H9 (cell line): ENCODE results near the gene RAB3A. TPM values are rescaled to one million over a fixed set of nuclear protein-coding genes. Genes with fewer than 3 reads are reported as not detected.

ENCODE experiments used
- DNase-seq: peaks from one replicate; pipeline ENCODE4 v3.0.0-alpha.2; 2017
- H2AFZ ChIP-seq: one replicate; pipeline ENCODE4 v1.6.1; 2013; ENCODE audit warnings: mild to moderate bottlenecking, low read length, control low read depth, moderate library complexity
- H2AK5ac ChIP-seq: 2 replicates; pipeline ENCODE4 v1.6.1; 2013; ENCODE audit warnings: low read length, control low read depth, mixed read lengths; ENCODE audit not compliant: insufficient read length
- H2BK120ac ChIP-seq: one replicate; pipeline ENCODE4 v1.6.1; 2013; ENCODE audit warnings: low read depth, mild to moderate bottlenecking, low read length, control low read depth, inconsistent platforms; ENCODE audit not compliant: poor library complexity, severe bottlenecking
- H2BK12ac ChIP-seq: 2 replicates; pipeline ENCODE4 v1.6.1; 2013; ENCODE audit warnings: low read length, control low read depth, mixed read lengths, low read depth; ENCODE audit not compliant: insufficient read length
- H2BK15ac ChIP-seq: 2 replicates; pipeline ENCODE4 v1.6.1; 2013; ENCODE audit warnings: low read depth, low read length, control low read depth
- H2BK20ac ChIP-seq: one replicate; pipeline ENCODE4 v1.6.1; 2013; ENCODE audit warnings: low read depth, mild to moderate bottlenecking, low read length, control low read depth, inconsistent platforms; ENCODE audit not compliant: poor library complexity, severe bottlenecking
- H2BK5ac ChIP-seq: 2 replicates; pipeline ENCODE4 v1.6.1; 2013; ENCODE audit warnings: low read length, control low read depth, mixed read lengths; ENCODE audit not compliant: insufficient read length
- H3K14ac ChIP-seq: 2 replicates; pipeline ENCODE4 v1.6.1; 2013; ENCODE audit warnings: low read length, control low read depth; ENCODE audit not compliant: insufficient read depth
- H3K18ac ChIP-seq: 2 replicates; pipeline ENCODE4 v1.6.1; 2013; ENCODE audit warnings: low read depth, mild to moderate bottlenecking, mixed read lengths, low read length, control low read depth; ENCODE audit not compliant: insufficient read length
- H3K23ac ChIP-seq: 2 replicates; pipeline ENCODE4 v1.6.1; 2013; ENCODE audit warnings: low read length, control low read depth, mixed read lengths, low read depth; ENCODE audit not compliant: insufficient read length
- H3K23me2 ChIP-seq: 2 replicates; pipeline ENCODE4 v1.6.1; 2013; ENCODE audit warnings: low read depth, mild to moderate bottlenecking, mixed read lengths, low read length, control low read depth; ENCODE audit not compliant: insufficient read length, poor library complexity, severe bottlenecking
- H3K27ac ChIP-seq: 2 replicates; pipeline ENCODE4 v1.5.1; 2013; ENCODE audit warnings: low read length, control low read depth, mixed read lengths, low read depth; ENCODE audit not compliant: insufficient read length
- H3K27me3 ChIP-seq: 2 replicates; pipeline ENCODE4 v1.6.1; 2013; ENCODE audit warnings: low read length, control low read depth, inconsistent platforms; ENCODE audit not compliant: insufficient read depth
- H3K4ac ChIP-seq: 2 replicates; pipeline ENCODE4 v1.6.1; 2013; ENCODE audit warnings: low read depth, mild to moderate bottlenecking, control low read depth, inconsistent platforms, low read length, moderate library complexity
- H3K4me1 ChIP-seq: 2 replicates; pipeline ENCODE4 v1.6.1; 2013; ENCODE audit warnings: low read length, control low read depth, inconsistent platforms; ENCODE audit not compliant: insufficient read depth
- H3K4me2 ChIP-seq: 2 replicates; pipeline ENCODE4 v1.6.1; 2013; ENCODE audit warnings: low read length, control low read depth, mixed read lengths; ENCODE audit not compliant: insufficient read length, insufficient read depth
- H3K56ac ChIP-seq: 2 replicates; pipeline ENCODE4 v1.6.1; 2013; ENCODE audit warnings: low read depth, mild to moderate bottlenecking, mixed read lengths, low read length, control low read depth; ENCODE audit not compliant: insufficient read length
- H3K79me1 ChIP-seq: 2 replicates; pipeline ENCODE4 v1.6.1; 2013; ENCODE audit warnings: low read depth, mild to moderate bottlenecking, moderate library complexity, low read length, control low read depth, inconsistent platforms; ENCODE audit not compliant: insufficient read depth, poor library complexity, severe bottlenecking
- H3K79me2 ChIP-seq: 2 replicates; pipeline ENCODE4 v1.6.1; 2013; ENCODE audit warnings: low read length, control low read depth, inconsistent platforms; ENCODE audit not compliant: insufficient read depth
- H3K9ac ChIP-seq: 2 replicates; pipeline ENCODE4 v1.6.1; 2013; ENCODE audit warnings: low read length, control low read depth, mixed read lengths; ENCODE audit not compliant: insufficient read length; ENCODE audit errors: extremely low read depth
- H3K9me3 ChIP-seq: one replicate; pipeline ENCODE4 v1.6.1; 2013; ENCODE audit warnings: low read depth, low read length, inconsistent platforms; ENCODE audit not compliant: control insufficient read depth
- H3T11ph ChIP-seq: one replicate; pipeline ENCODE4 v1.6.1; 2013; ENCODE audit warnings: mild to moderate bottlenecking, low read length, control low read depth, inconsistent platforms
- H4K20me1 ChIP-seq: one replicate; pipeline ENCODE4 v1.6.1; 2013; ENCODE audit not compliant: control insufficient read depth, insufficient read length, insufficient read depth
- H4K5ac ChIP-seq: 2 replicates; pipeline ENCODE4 v1.6.1; 2013; ENCODE audit warnings: low read depth, mild to moderate bottlenecking, mixed read lengths, low read length, control low read depth; ENCODE audit not compliant: insufficient read length
- H4K8ac ChIP-seq: replicated peaks from 2 replicates; pipeline ENCODE4 v1.6.1; 2013; ENCODE audit warnings: low read length, control low read depth, mixed read lengths, low read depth; ENCODE audit not compliant: insufficient read length
- H4K91ac ChIP-seq: 2 replicates; pipeline ENCODE4 v1.6.1; 2013; ENCODE audit warnings: low read depth, mild to moderate bottlenecking, moderate library complexity, mixed read lengths, low read length, control low read depth; ENCODE audit not compliant: insufficient read length
- H3K27ac Mint-ChIP-seq, 3 experiments: 2 replicates in 2 of 3; 3 replicates in 1 of 3; pipeline ENCODE4 v1.8.0; 2020 to 2021; ENCODE audit warnings: mixed read lengths in 3 of 3, mild to moderate bottlenecking in 1 of 3, moderate library complexity in 1 of 3
- H3K27me3 Mint-ChIP-seq: 2 replicates; pipeline ENCODE4 v1.8.0; 2021; ENCODE audit warnings: low read depth, mild to moderate bottlenecking, moderate library complexity, mixed read lengths
- H3K36me3 Mint-ChIP-seq, 3 experiments: 2 replicates in 2 of 3; 3 replicates in 1 of 3; pipeline ENCODE4 v1.8.0; 2020 to 2021; ENCODE audit warnings: low read depth in 3 of 3, mixed read lengths in 3 of 3; ENCODE audit not compliant: insufficient read depth in 1 of 3
- H3K4me1 Mint-ChIP-seq, 2 experiments: 2 replicates each; pipeline ENCODE4 v1.8.0; 2020; ENCODE audit warnings: mixed read lengths in 2 of 2
- H3K4me3 Mint-ChIP-seq, 2 experiments: 2 replicates in 1 of 2; 3 replicates in 1 of 2; pipeline ENCODE4 v1.8.0; 2020 to 2021; ENCODE audit warnings: mild to moderate bottlenecking in 2 of 2, mixed read lengths in 2 of 2, moderate library complexity in 1 of 2
- H3K9me3 Mint-ChIP-seq, 2 experiments: 2 replicates in 1 of 2; 3 replicates in 1 of 2; pipeline ENCODE4 v1.8.0; 2020; ENCODE audit warnings: mild to moderate bottlenecking in 2 of 2, mixed read lengths in 2 of 2, moderate library complexity in 1 of 2
- WGBS: extraction: QIAGEN DNeasy Blood & Tissue Kit; methylation state at CpG from one replicate; pipeline ENCODE4 v1.1.7; 2013; ENCODE audit warnings: missing lambda C conversion rate, low lambda C conversion rate, mixed read lengths; ENCODE audit not compliant: insufficient read length; ENCODE audit errors: extremely low coverage; 5-methylcytosine and 5-hydroxymethylcytosine counted together
- total RNA-seq: library from RNA; stranded (reverse); gene quantifications from 2 replicates; pipeline ENCODE4 v1.2.1, GENCODE V29; 2021
- TF ChIP-seq, protein P1 (sequence below): fragments of 200-600 bp; sonication (generic); conservative IDR thresholded peaks from 3 replicates; pipeline ENCODE4 v1.8.0; 2021; ENCODE audit warnings: antibody characterized with exemption, mild to moderate bottlenecking

Gene RAB3A
- total RNA-seq, 1 experiment from 2014 or later = 6.8 TPM

DNA sequence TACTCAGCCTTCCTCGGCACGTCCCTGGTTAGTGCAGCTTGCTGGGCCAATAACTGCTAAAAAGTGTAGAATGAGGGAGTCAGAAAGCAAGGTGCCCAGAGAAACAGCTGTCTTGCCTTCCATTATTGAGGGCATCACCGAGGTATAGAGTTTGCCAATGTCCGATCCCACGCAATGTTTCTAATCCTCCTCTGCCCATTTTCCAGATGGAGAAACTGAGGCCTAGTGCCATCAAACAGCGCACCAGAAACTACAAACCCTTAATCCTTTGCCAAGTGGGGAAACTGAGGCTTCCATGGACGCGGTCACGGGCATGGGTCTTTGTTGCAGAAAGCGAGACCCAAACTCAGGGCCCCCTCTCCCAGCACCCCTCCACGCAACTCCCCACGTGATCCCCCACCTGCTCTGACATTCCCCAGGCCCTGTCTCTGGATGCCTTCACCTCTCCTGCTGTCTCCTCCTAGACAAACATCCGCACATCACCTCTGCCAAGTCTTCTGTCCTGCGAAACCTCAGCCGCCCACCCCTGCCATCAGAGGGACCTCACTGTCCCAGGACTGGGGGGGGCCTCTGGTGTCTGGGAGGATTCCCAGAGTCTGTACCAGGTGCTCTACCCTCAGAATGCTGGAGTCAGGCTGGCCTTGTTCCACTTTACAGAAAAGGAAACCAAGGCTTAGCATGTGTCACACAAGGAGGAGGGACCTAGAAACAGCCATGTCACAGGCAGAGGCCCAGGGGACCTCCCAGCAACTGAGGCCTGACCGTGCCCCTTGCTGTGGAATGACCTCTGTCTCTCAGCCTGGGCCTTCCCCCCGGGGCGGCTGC, 23.3 kb upstream of the RAB3A start:
- Histone ChIP-seq H2BK20ac (no peak overlapping the region), H3K18ac (no peak overlapping the region), H3K4me1 (no peaks in the 10 kb centered on the region; the same call in 1 of the 2 replicates), H3K9ac (no peak overlapping the region), H3K23ac (no peak overlapping the region), H4K8ac (no peak overlapping the region), H3K4ac (no peak overlapping the region), H3K79me1 (no peaks in the 10 kb centered on the region), H2BK5ac (no peak overlapping the region), H3K79me2 (no peaks in the 10 kb centered on the region), H2BK12ac (no peak overlapping the region), H3K56ac (no peak overlapping the region), H4K5ac (no peak overlapping the region), H4K91ac (no peak overlapping the region), H3K4me2 (no peak overlapping the region), H3K14ac (no peak overlapping the region; the same call in 1 of the 2 replicates), H3K9me3 (no peaks in the 10 kb centered on the region), H2AFZ (no peak overlapping the region), H3K23me2 (peaks cover 6% of the 10 kb centered on the region), H3K27ac (no peak overlapping the region), H2BK120ac (no peak overlapping the region), H2BK15ac (no peak overlapping the region), H3T11ph (no peak overlapping the region), H2AK5ac (no peak overlapping the region), H3K27me3 (peaks cover 2% of the 10 kb centered on the region; the same call in 1 of the 2 replicates), H4K20me1 (no peaks in the 10 kb centered on the region)
- Mint-ChIP-seq H3K36me3 (no peaks in the 10 kb centered on the region; a peak in 1 of 7 replicates), H3K27me3 (peaks cover 34% of the 10 kb centered on the region), H3K27ac (peak overlapping the region in 1 of 3 experiments; percentile 63; a peak in 1 of 7 replicates), H3K4me3 (peak overlapping the region in 1 of 2 experiments; percentile 47; a peak in 2 of 5 replicates), H3K9me3 (peaks cover 0 to 2% of the 10 kb centered on the region in 2 experiments; a peak in 2 of 5 replicates), H3K4me1 (peaks cover 34 to 42% of the 10 kb centered on the region in 2 experiments)
- no CpG with 5 or more reads among the region's 18 CpGs for WGBS
- no peak for DNase-seq
- TF ChIP-seq, protein P1, sequence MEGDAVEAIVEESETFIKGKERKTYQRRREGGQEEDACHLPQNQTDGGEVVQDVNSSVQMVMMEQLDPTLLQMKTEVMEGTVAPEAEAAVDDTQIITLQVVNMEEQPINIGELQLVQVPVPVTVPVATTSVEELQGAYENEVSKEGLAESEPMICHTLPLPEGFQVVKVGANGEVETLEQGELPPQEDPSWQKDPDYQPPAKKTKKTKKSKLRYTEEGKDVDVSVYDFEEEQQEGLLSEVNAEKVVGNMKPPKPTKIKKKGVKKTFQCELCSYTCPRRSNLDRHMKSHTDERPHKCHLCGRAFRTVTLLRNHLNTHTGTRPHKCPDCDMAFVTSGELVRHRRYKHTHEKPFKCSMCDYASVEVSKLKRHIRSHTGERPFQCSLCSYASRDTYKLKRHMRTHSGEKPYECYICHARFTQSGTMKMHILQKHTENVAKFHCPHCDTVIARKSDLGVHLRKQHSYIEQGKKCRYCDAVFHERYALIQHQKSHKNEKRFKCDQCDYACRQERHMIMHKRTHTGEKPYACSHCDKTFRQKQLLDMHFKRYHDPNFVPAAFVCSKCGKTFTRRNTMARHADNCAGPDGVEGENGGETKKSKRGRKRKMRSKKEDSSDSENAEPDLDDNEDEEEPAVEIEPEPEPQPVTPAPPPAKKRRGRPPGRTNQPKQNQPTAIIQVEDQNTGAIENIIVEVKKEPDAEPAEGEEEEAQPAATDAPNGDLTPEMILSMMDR = no peak
